Measurements from ENCODE around the gene TYMP. TPM values are rescaled to one million over a fixed set of nuclear protein-coding genes. Genes with fewer than 3 reads are reported as not detected.
A peak's percentile ranks its signal among the peaks of the same experiment; 100 is the strongest.

The TYMP gene, protein sequence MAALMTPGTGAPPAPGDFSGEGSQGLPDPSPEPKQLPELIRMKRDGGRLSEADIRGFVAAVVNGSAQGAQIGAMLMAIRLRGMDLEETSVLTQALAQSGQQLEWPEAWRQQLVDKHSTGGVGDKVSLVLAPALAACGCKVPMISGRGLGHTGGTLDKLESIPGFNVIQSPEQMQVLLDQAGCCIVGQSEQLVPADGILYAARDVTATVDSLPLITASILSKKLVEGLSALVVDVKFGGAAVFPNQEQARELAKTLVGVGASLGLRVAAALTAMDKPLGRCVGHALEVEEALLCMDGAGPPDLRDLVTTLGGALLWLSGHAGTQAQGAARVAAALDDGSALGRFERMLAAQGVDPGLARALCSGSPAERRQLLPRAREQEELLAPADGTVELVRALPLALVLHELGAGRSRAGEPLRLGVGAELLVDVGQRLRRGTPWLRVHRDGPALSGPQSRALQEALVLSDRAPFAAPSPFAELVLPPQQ
- 100 to 1,000 TPM in 2 of 5 donors, 10 to 100 TPM in 3; 14.3 to 146 (median 78.8) TPM for total RNA-seq
- polyA plus RNA-seq = 100 to 1,000 TPM in 1 of 3 donors, 10 to 100 TPM in 2; 46.3 to 162 (median 61.6) TPM
- long read RNA-seq, donor 1, partial matches to known transcripts = 0 of 1 reads
- long read RNA-seq, donor 1, other reads (novel, unspliced or antisense) = 0 of 1 reads
- long read RNA-seq, donor 2 = 0 reads
- long read RNA-seq, donor 3, partial matches to known transcripts = 0 of 1 reads
- long read RNA-seq, donor 3, other reads (novel, unspliced or antisense) = 0 of 1 reads
- long read RNA-seq, donor 4 = 0 reads
- long read RNA-seq, donor 5, partial matches to known transcripts = 0 of 3 reads
- long read RNA-seq, donor 5, other reads (novel, unspliced or antisense) = 0 of 3 reads
- long read RNA-seq, donor 6, partial matches to known transcripts = 0 of 1 reads
- long read RNA-seq, donor 6, other reads (novel, unspliced or antisense) = 0 of 1 reads
- long read RNA-seq, donor 7, partial matches to known transcripts = 0 of 2 reads
- long read RNA-seq, donor 7, other reads (novel, unspliced or antisense) = 0 of 2 reads
- long read RNA-seq, donor 8, partial matches to known transcripts = 0 of 2 reads
- long read RNA-seq, donor 8, other reads (novel, unspliced or antisense) = 0 of 2 reads
- long read RNA-seq, donor 9 = 0 reads
- long read RNA-seq, donor 10, partial matches to known transcripts = 0 of 3 reads
- long read RNA-seq, donor 10, other reads (novel, unspliced or antisense) = 0 of 3 reads

DNA sequence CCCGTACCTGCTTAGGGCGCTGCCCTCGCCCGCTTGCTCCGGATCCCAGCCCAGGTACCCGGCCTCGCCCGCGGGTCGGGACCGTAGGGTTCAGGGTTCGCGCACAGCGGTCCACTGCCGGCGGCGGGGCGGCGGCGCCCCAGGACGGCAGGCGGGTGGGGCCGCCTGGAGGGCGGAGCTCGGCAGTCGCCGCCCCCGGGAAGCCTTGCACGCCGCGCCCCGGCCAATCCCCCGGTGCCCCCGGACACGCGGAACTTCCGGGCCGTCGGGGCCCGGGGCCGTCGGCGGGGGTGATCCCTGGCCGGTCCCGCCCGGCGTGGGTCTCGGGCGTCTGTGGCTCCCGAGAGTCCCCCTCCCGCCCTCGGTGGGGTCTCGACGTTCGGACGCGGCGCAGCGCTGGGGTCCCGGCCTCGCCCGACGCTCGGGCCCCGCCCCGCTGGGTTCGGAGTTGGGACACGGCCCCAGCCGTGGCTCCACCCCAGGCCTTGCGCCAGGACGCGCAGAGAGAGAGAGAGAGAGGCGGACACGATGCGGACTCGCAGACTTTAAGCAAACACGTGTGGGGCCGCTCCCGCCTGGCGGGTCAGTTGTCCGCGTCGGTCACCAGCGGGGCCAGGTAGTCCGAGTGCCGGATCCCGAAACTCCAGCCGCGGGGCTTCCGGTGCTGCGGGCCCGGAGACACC, at the start of gene TYMP:
Gene TYMP, minus strand, starts transcription at position 116 of the 683 bp plus-strand sequence. CDS start 303 bp downstream, outside the sequence.
- peak; percentile 86 to 91 for DNase-seq
- peak in 1 of 4 donors; percentile 38 for TF ChIP-seq POLR2A (IDR thresholded peaks at IDR 0.05)
- no peak for TF ChIP-seq EP300 (IDR thresholded peaks at IDR 0.05)
- TF ChIP-seq CTCF (IDR thresholded peaks at IDR 0.05) = no peak
- TF ChIP-seq POLR2AphosphoS5 (IDR thresholded peaks at IDR 0.05) = peak in 2 of 3 donors; percentile 91 to 94
- Histone ChIP-seq H3K27me3 (peaks cover 0 to 55% (median 0%) of the 10 kb centered on the region in 3 donors), H3K4me1 (peaks cover 56 to 84% (median 69%) of the 10 kb centered on the region in 4 donors), H3K9me3 (no peaks in the 10 kb centered on the region), H3K4me3 (peak within 1 kb of the TSS; percentile 53 to 80 (median 57)), H3K27ac (peak within 1 kb of the TSS; percentile 92 to 98 (median 93)), H3K36me3 (no peaks in the 10 kb centered on the region)
- 0 to 3% (median 1%) methylated on average over 30 to 92 of the region's 92 CpGs for WGBS, 5 donors
- intact Hi-C loops (cut with DNase I; ENCODE audit: low total_unique reads) = no loop called here

DNA sequence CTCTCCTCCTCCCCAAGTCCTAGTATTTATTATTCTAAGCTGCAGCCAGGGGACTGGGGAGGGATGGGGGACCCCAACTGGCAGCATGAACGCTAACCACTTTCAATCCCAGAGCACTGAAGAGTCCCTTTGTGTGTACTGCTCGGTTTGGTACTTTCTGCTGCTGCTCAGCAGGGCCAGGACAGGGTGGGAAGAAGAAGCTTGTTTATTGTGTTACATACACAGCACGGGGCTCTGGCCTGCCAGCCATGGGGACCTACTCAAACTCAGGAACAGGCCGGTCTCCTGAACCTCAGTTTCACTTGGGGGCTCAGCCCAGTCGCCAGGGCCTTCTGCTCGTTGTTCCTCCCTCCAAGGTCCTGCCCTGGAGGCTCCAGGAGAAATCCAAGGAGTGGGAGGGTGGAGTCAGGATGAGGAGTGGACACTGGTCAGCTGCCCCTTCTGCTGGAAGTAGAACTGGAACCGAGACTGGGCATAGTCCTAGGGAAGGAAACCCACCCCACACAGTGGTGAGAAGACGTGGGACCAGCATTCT, 49.0 kb upstream of the TYMP start:
- H3K27ac ChIP-seq = no peak overlapping the region
- peaks cover 0 to 35% (median 19%) of the 10 kb centered on the region in 4 donors for H3K36me3 ChIP-seq
- H3K4me3 ChIP-seq = no peak overlapping the region
- H3K4me1 ChIP-seq = peaks cover 32 to 44% (median 37%) of the 10 kb centered on the region in 4 donors
- DNase-seq = no peak
- 59 to 70% (median 67%) methylated on average over 5 to 8 of the region's 8 CpGs for WGBS, 5 donors
- TF ChIP-seq CTCF (IDR thresholded peaks at IDR 0.05) = no peak
- TF ChIP-seq POLR2AphosphoS5 (IDR thresholded peaks at IDR 0.05) = no peak
- no peak for TF ChIP-seq EP300 (IDR thresholded peaks at IDR 0.05)
- no peak for TF ChIP-seq POLR2A (IDR thresholded peaks at IDR 0.05)
- intact Hi-C loops (cut with DNase I; ENCODE audit: low total_unique reads) = no loop called here
- peaks cover 0 to 15% (median 5%) of the 10 kb centered on the region in 3 donors for H3K27me3 ChIP-seq
- no peaks in the 10 kb centered on the region for H3K9me3 ChIP-seq

- peak in 1 of 2 donors; percentile 80 for DNase-seq
- WGBS, 5 donors = 24 to 34% (median 27%) methylated on average over 17 to 63 of the region's 63 CpGs
- Histone ChIP-seq H3K36me3 (peaks cover 0 to 42% (median 22%) of the 10 kb centered on the region in 4 donors), H3K4me1 (peaks cover 26 to 37% (median 31%) of the 10 kb centered on the region in 4 donors), H3K9me3 (no peaks in the 10 kb centered on the region), H3K27me3 (peaks cover 0 to 15% (median 5%) of the 10 kb centered on the region in 3 donors), H3K4me3 (peak within 1 kb of the TSS in 1 of 4 donors; percentile 11), H3K27ac (peak within 1 kb of the TSS in 1 of 5 donors; percentile 42)
- intact Hi-C loops (cut with DNase I; ENCODE audit: low total_unique reads) = no loop called here
- TF ChIP-seq EP300 (IDR thresholded peaks at IDR 0.05) (no peak), POLR2A (IDR thresholded peaks at IDR 0.05) (no peak), POLR2AphosphoS5 (IDR thresholded peaks at IDR 0.05) (no peak), CTCF (IDR thresholded peaks at IDR 0.05) (no peak)
These were observed 48.4 kb upstream of the TYMP start, which contains the start of gene CPT1B for GRCh38 chr22:50577987-50578775. TSS of gene CPT1B (minus strand) at chr22:50578427. CDS start at chr22:50577915, 512 bp downstream.
